ENCODE results near the gene ARL6.

The ARL6 gene

GRCh38 chr3:97764407-97765238, at the start of gene ARL6:
TSS of gene ARL6 (plus strand) at chr3:97764758. CDS start at chr3:97768108, 3,350 bp downstream.
- peak; percentile 54 to 55 for DNase-seq

GRCh38 chr3:97719156-97719821, 45.3 kb upstream of the ARL6 start:
- DNase-seq: peak; percentile 44 to 47

- no peak for DNase-seq
These were observed 44.1 kb upstream of the ARL6 start for GRCh38 chr3:97720417-97720816.

- no peak for DNase-seq
These were observed 43.1 kb upstream of the ARL6 start for GRCh38 chr3:97721446-97721845.

GRCh38 chr3:97736928-97737327, 27.6 kb upstream of the ARL6 start:
- DNase-seq: no peak

GRCh38 chr3:97738761-97739160, 25.8 kb upstream of the ARL6 start:
- DNase-seq: no peak

- DNase-seq: no peak
These were observed 22.5 kb upstream of the ARL6 start for GRCh38 chr3:97742036-97742435.

- DNase-seq: no peak
These were observed 20.3 kb upstream of the ARL6 start for GRCh38 chr3:97744289-97744688.

- no peak for DNase-seq
These were observed 762 bp upstream of the ARL6 start for GRCh38 chr3:97763586-97764406.

- no peak for DNase-seq
These were observed 778 bp downstream of the ARL6 start for GRCh38 chr3:97765336-97765735.

GRCh38 chr3:97772926-97773325, 8.4 kb downstream of the ARL6 start:
- no peak for DNase-seq

- no peak for DNase-seq
These were observed 13.6 kb downstream of the ARL6 start for GRCh38 chr3:97778152-97778551.

- DNase-seq: no peak
These were observed 29.0 kb downstream of the ARL6 start for GRCh38 chr3:97793420-97794019.

GRCh38 chr3:97795951-97796350, 31.4 kb downstream of the ARL6 start:
- DNase-seq: no peak

GRCh38 chr3:97804471-97804870, 39.9 kb downstream of the ARL6 start:
- no peak for DNase-seq

GRCh38 chr3:97810779-97811390, 46.3 kb downstream of the ARL6 start:
- no peak for DNase-seq

- peak; percentile 18 to 39 for DNase-seq
These were observed 50.8 kb downstream of the ARL6 start for GRCh38 chr3:97815149-97815917.

GRCh38 chr3:97816811-97817210, 52.3 kb downstream of the ARL6 start:
- DNase-seq: no peak

GRCh38 chr3:97817965-97818364, 53.4 kb downstream of the ARL6 start:
- no peak for DNase-seq

GRCh38 chr3:97820780-97821179, 56.2 kb downstream of the ARL6 start:
- no peak for DNase-seq

- peak; percentile 34 to 40 for DNase-seq
These were observed 56.8 kb downstream of the ARL6 start for GRCh38 chr3:97821287-97821773.
